Stimulated activated CD4-positive, alpha-beta T cell treated with anti-CD3 and anti-CD28 coated beads, Interleukin-2, amount 100 ng/mL, for 48 hours (primary cell): ENCODE data around the gene COG8.

Experiments
- DNase-seq, 2 donors: peaks; one replicate each; pipeline ENCODE4 v3.0.0-alpha.2; 2020

COG8 gene

GRCh38 chr16:69345923-69346322 is 6.6 kb upstream of the COG8 start:
- no peak for DNase-seq

DNA sequence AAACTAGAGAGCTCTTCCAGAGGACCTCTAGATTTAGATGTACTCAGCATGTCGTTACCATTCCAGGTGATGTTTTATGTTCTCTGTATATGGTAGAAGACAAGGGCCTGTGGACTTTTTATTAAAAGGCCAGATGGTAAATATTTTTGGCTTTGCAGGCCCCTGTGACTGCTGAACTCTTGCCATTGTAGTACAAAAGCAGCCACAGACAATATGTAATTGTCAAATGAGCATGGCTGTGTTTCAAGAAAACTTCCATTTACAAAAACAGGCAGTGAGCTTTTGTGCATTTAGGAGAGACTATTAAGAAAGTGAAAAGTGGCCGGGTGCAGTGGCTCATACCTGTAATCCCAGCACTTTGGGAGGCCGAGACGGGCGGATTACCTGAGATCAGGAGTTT is 4.8 kb upstream of the COG8 start:
- no peak for DNase-seq

GRCh38 chr16:69340095-69340644 is 806 bp upstream of the COG8 start:
- peak in 1 of 2 donors; percentile 20 for DNase-seq

DNA sequence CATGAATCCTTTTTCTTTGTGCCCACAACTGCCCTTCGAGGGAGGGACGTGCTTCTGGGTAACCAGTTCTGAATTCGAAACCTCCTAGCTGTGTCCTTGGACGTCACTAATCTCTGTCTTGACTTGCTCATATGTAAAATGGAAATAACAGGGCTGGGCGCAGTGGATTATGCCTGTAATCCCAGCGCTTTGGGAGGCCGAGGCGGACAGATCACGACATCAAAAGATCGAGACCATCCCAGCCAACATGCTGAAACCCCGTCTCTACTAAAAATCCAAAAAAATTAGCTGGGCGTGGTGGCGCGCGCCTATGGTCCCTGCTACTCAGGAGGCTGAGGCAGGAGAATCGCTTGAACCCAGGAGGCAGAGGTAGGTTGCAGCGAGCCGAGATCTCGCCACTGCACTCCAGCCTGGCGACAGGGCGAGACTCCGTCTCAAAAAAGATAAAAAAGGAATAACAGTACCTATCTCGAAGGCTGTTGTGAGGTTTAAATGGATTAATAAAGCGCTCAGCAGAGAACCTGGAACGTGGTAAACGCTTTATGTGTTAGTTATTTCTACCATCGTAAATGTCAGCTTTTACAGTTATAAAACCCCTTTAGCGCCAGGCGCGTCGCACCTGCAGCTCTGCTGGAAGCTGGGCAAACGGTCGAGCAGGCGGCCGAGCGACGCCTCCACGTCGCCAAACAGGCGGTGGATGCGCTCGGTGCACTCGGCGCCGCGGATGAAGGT is 641 bp downstream of the COG8 start:
- peak in 1 of 2 donors; percentile 52 for DNase-seq

DNA sequence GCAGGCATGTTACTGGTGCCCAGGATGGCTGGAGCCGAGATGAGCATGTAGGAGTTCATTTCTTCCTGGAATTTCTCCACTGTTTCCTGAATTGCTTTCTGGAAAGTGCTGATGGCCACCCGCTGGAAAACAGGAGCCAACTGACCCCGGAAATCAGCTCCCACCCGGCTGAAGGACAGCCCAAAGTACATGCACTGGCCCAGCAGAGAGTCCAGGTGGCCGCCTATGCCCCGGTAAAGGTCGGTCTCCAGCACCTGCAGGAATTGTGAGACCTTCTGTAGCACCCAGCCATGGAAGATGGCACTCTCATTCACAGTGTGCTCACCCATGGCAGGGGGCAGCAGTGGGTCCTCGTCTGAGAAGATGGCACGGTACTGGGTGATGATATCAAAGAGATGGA is 4.7 kb downstream of the COG8 start:
- DNase-seq = no peak

- peak; percentile 76 for DNase-seq
These were observed 8.9 kb downstream of the COG8 start, which contains the start of gene PDF for GRCh38 chr16:69330286-69331109. PDF (minus strand) TSS chr16:69330588; CDS start chr16:69330570, 18 bp downstream.

DNA sequence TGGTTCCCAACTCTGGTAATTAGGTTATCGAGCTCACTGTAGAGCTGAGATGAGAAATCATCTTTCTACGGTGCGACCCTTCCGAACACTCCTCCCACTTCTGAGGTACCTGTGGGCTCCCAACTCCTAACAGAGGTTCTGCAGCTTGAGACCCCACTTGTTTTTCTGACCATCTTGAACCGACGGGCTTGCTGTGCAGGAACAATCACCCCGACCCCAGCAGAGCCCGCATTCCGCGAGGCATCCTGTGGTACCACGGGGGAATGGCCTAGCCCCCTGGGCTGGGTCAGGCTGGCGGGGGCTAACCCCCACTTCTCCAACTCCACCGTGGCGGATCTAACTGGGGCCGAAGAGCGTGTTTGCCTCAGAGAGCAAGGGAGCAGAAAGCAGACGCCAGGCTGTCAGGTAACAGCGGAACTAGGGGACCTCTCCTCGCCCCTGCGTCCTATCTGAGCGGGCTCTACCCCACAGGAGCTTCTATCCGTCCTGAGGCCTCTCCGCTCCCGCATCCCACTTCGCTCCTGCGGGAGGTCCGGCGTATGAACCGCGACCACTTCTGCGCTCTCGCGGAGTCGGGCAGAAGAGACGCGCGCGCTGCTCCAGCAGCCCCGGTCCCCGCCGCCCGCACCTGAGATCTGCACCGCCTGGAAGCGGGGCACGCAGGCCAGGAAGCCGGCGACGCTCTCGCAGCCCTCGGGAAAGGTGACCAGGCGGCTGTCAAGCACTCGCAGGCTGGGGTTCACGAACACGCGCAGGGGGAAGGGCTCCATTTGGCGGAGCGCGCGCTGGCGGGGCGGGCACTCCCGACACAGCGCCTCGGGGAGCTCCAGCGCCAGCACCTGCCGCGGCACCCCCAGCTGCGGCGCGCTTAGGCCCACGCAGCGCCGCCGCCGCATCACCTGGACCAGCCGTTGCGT is 9.7 kb downstream of the COG8 start:
- peak in 1 of 2 donors; percentile 41 for DNase-seq

DNA sequence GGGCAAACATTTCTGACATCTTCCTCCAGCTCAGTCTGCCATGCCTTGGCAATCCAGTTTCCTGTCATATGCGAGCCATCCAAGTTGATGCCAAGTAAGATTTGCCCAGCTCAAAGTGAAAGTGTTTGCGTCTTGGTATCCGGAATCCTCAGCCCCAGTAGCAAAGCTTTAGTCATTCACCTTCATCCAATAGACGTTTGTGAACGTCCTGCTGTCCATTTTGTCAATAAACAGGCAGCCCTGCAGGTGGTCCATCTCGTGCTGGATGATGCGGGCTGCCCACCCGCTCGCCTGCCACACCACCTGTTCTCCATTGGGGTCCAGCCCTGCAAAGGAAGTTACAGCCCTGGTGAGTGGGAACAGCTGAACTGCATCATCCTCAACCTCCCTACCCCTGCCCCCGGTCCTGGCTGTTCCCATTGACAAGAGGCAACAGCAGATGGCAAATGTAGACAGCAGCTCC is 10.5 kb downstream of the COG8 start:
- no peak for DNase-seq

- DNase-seq = no peak
These were observed 11.6 kb downstream of the COG8 start for GRCh38 chr16:69327585-69328310.

- no peak for DNase-seq
These were observed 13.0 kb downstream of the COG8 start for GRCh38 chr16:69326172-69326873.

GRCh38 chr16:69325784-69326171 is 13.6 kb downstream of the COG8 start:
- no peak for DNase-seq

DNA sequence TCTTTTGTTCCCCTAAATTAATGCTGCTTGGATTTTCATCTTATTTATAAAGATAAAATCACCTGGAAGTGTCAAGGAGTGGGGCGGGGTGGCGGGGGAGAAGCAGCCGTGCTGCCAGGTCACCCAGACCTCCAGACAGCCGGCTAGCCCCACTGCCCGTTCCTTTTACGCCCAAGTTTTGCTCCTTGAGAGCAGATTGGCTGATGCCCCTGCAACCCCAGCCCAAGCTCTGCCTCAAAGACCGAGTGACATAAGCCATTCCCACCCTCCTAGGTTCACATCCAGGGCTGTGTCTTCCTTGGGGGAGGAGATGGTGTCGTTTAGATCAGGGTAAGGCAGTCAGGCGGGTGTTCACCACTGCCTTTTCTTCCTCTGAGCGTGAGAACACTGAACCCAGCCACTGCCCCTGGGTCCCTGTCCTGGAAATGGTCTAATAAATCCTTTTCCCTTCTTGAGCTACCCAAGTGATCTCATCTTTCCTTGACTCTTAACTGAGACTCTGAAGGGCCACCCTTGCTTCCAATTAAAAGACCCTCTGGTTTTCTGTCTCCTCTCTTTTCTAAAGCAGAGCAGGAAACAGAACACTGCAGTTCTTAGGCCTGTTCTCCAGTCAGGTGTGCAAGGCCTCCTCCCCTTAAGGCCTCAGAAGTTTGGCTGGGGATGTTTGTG is 14.6 kb downstream of the COG8 start:
- DNase-seq = no peak

- no peak for DNase-seq
These were observed 15.3 kb downstream of the COG8 start for GRCh38 chr16:69324013-69324531.

- DNase-seq = no peak
These were observed 15.9 kb downstream of the COG8 start for GRCh38 chr16:69323415-69323814.

DNA sequence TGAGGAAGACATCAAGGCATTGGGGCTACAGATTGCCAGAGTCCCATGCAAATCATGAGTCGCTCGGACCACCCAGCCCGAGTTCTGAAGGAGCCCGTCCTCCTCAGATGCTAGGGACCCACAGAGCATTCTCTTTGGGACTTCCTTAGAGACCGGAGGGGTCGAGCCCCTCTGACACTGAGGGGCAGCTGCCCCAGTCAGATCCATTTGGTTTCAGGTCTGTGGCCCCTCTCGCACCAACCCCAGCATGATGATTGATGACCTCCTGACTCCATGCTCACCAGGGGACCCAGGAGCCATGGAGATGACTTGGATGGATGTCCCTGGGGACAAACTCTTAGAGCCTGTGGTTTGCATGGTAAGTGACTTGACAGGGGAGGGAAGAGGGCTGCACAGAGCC is 17.0 kb downstream of the COG8 start:
- DNase-seq = no peak

DNA sequence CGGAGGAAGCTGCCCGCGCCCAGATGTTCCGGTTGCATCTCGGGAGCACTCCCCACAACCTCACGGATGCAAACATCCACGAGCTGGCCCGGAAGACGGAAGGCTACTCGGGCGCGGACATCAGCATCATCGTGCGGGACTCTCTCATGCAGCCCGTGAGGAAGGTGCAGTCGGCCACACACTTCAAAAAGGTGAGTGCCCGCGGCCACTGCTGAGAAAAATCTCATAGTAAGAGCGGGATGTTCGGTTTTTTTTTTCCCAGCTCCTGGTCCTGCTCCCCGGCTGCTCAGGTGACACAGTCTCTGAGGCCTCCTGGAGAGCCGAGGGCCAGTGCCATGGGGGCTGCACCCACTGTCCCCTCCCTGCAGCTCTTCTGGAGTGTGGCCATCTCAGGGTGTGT is 18.3 kb downstream of the COG8 start:
- no peak for DNase-seq

DNA sequence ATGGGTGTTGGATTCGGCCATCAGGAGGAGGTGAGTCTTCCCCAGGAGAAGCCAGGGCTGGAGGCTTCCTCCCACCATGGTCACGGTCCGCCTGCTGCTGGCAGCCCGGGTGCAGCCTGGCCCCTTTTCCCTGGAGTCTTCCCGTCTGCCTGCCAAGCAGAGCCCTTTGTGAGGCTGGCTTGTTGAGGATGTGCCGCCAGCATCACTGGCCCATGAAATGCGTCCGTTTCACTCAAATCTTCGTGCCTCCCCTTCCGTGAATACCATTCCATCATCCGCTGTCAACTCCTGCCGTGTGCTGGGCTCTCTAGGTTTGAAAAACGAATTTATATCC is 18.7 kb downstream of the COG8 start:
- DNase-seq = no peak

GRCh38 chr16:69319826-69320739 is 19.3 kb downstream of the COG8 start:
- no peak for DNase-seq

- DNase-seq = no peak
These were observed 20.0 kb downstream of the COG8 start for GRCh38 chr16:69319381-69319780.

DNA sequence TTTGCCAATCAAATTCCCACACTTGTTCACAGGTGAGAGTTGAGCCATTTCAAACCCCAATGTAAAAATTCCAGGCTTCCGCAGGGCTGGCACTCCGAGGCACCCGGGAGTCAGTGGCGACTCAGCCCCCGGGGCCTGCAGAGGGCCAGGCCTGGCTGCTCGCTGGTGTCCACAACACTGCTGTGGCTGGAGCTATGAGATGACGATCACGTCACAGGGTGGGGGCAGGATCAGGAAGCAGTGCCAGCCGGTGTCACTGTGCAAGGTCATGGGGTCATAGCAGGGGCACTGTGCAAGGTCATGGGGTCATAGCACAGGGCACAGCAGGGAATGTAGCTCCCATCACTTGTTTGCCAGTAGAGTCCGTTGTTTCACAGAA is 20.5 kb downstream of the COG8 start:
- DNase-seq = no peak
